Smooth muscle cell (in vitro differentiated cells): ENCODE results near the gene KCNK5. TPM values are rescaled to one million over a fixed set of nuclear protein-coding genes. Genes with fewer than 3 reads are reported as not detected.

Experiments used
- DNase-seq: peaks from one replicate; lab custom pipeline; 2025; ENCODE audit not compliant: unreplicated experiment; lab: John Stamatoyannopoulos, UW
- H2AFZ ChIP-seq: fragments of 200-600 bp; sonication (generic); 2 replicates; pipeline ENCODE4 v1.6.0; 2016; ENCODE audit warnings: antibody characterized with exemption, low read depth, mild to moderate bottlenecking
- H3F3A ChIP-seq: fragments of 200-600 bp; sonication (generic); 2 replicates; pipeline ENCODE4 v1.6.0; 2017; ENCODE audit warnings: antibody characterized with exemption, low read depth
- H3K27ac ChIP-seq: fragments of 200-600 bp; sonication (generic); 2 replicates; pipeline ENCODE4 v1.5.1; 2016; ENCODE audit warnings: low read depth, mild to moderate bottlenecking
- H3K27me3 ChIP-seq: fragments of 200-600 bp; sonication (generic); 2 replicates; pipeline ENCODE4 v1.6.1; 2016; ENCODE audit warnings: low read depth, mild to moderate bottlenecking
- H3K36me3 ChIP-seq: fragments of 200-600 bp; sonication (generic); 2 replicates; pipeline ENCODE4 v1.5.1; 2016; ENCODE audit warnings: low read depth
- H3K4me1 ChIP-seq: fragments of 200-600 bp; sonication (generic); 2 replicates; pipeline ENCODE4 v1.5.1; 2016; ENCODE audit warnings: low read depth
- H3K4me2 ChIP-seq: fragments of 200-600 bp; sonication (generic); 2 replicates; pipeline ENCODE4 v1.6.0; 2016; ENCODE audit warnings: mild to moderate bottlenecking
- H3K4me3 ChIP-seq: fragments of 200-600 bp; sonication (generic); 2 replicates; pipeline ENCODE4 v1.5.1; 2016; ENCODE audit warnings: mild to moderate bottlenecking
- H3K79me2 ChIP-seq: fragments of 200-600 bp; sonication (generic); 2 replicates; pipeline ENCODE4 v1.6.0; 2016; ENCODE audit warnings: low read depth, mild to moderate bottlenecking
- H3K9ac ChIP-seq: fragments of 200-600 bp; sonication (generic); 2 replicates; pipeline ENCODE4 v1.6.0; 2016; ENCODE audit warnings: low read depth
- H3K9me3 ChIP-seq: fragments of 200-600 bp; sonication (generic); replicated peaks from 2 replicates; pipeline ENCODE4 v1.5.1; 2016; ENCODE audit warnings: low read depth
- H4K20me1 ChIP-seq: fragments of 200-600 bp; sonication (generic); 2 replicates; pipeline ENCODE4 v1.6.0; 2016; ENCODE audit warnings: low read depth
- CTCF ChIP-seq: fragments of 200-600 bp; sonication (generic); IDR thresholded peaks from 2 replicates; pipeline ENCODE4 v1.5.1; 2017; ENCODE audit warnings: borderline replicate concordance, mild to moderate bottlenecking, antibody characterized with exemption; ENCODE audit not compliant: insufficient read depth, poor library complexity, severe bottlenecking
- WGBS: methylation state at CpG from one replicate; pipeline ENCODE4 v1.1.7; 2016; ENCODE audit warnings: low lambda C conversion rate; 5-methylcytosine and 5-hydroxymethylcytosine counted together
- polyA plus RNA-seq: library from polyadenylated mRNA; unstranded; fragments of >200 nt; fragmentation: Nextera tagmentation; extraction: Ambion mirVana; gene quantifications from 2 replicates; pipeline ENCODE4 v1.2.1, GENCODE V29; 2016
- total RNA-seq: library from RNA; depleted of rRNA; stranded (reverse); fragments of >200 nt; gene quantifications from 2 replicates; pipeline ENCODE4 v1.2.3, GENCODE V29; 2014

Gene KCNK5
- total and polyA plus RNA-seq, 2 experiments from 2014 or later = not detected

DNA sequence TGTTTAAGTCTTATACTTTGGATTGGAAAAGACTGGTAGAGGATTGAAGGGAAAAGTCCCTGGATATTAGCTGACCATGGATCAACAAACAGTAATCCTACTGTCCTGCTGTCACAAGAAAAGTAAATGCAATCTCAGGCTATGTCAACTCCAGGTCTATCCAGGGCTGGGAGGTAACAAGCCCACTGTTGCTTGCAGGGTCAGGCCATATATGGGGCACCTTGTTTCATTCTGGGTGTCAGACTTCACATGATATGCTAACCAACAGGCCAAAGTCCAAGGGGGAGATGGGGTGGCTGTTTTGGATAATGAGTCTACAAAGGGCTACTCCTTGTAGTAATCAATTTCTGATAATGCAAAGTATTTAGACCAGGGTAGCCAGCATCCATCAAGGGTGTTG lies 30.7 kb downstream of the KCNK5 start:
- no peaks in the 10 kb centered on the region for H3K79me2 ChIP-seq
- no peak overlapping the region for H3K4me3 ChIP-seq
- H3F3A ChIP-seq = no peaks in the 10 kb centered on the region
- no peak overlapping the region for H3K4me2 ChIP-seq
- H2AFZ ChIP-seq = no peak overlapping the region
- no peak for DNase-seq
- no peak overlapping the region for H3K27ac ChIP-seq
- peaks cover 4% of the 10 kb centered on the region for H3K4me1 ChIP-seq
- no peaks in the 10 kb centered on the region for H3K9me3 ChIP-seq
- H3K36me3 ChIP-seq = no peaks in the 10 kb centered on the region
- TF ChIP-seq CTCF = no peak
- no peaks in the 10 kb centered on the region for H4K20me1 ChIP-seq
- no peaks in the 10 kb centered on the region for H3K27me3 ChIP-seq
- H3K9ac ChIP-seq = no peak overlapping the region

GRCh38 chr6:39197922-39198500 lies 31.3 kb downstream of the KCNK5 start:
- TF ChIP-seq CTCF = no peak

DNA sequence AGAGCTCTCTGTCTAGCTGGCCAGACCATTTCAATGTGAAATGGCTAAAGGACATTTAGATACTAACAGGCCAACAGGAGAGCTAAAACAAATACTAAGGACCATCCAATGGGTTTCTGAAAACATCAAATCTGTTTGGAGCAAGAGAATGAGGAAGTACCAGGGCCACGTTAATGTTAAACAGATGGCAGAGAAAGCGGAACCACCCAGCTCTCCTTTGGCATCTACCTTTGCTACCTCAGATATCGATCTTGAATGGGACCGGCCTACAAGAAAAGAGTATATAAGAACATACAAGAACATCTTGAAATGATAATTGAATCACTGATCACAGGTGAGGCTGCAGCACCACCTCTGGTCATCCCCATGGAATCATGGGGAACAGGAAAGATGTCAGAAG lies 31.8 kb downstream of the KCNK5 start:
- no peak overlapping the region for H3K4me3 ChIP-seq
- DNase-seq = no peak
- H3K36me3 ChIP-seq = no peaks in the 10 kb centered on the region
- H3K4me2 ChIP-seq = no peak overlapping the region
- H3K9me3 ChIP-seq = no peaks in the 10 kb centered on the region
- H3F3A ChIP-seq = no peaks in the 10 kb centered on the region
- H4K20me1 ChIP-seq = no peaks in the 10 kb centered on the region
- H2AFZ ChIP-seq = no peak overlapping the region
- H3K4me1 ChIP-seq = peaks cover 10% of the 10 kb centered on the region
- H3K27me3 ChIP-seq = no peaks in the 10 kb centered on the region
- 90% methylated on average over 4 of the region's 4 CpGs for WGBS
- no peak for TF ChIP-seq CTCF
- H3K9ac ChIP-seq = no peak overlapping the region
- no peak overlapping the region for H3K27ac ChIP-seq
- no peaks in the 10 kb centered on the region for H3K79me2 ChIP-seq

More at GRCh38 chr6:39197922-39198500, 31.3 kb downstream of the KCNK5 start:
- H3K4me2 ChIP-seq = no peak overlapping the region
- no peak overlapping the region for H3K9ac ChIP-seq
- no peaks in the 10 kb centered on the region for H3K79me2 ChIP-seq
- no peaks in the 10 kb centered on the region for H3K27me3 ChIP-seq
- no peaks in the 10 kb centered on the region for H4K20me1 ChIP-seq
- H3K36me3 ChIP-seq = no peaks in the 10 kb centered on the region
- peaks cover 9% of the 10 kb centered on the region for H3K4me1 ChIP-seq
- no peak overlapping the region for H3K4me3 ChIP-seq
- no peak for DNase-seq
- H3F3A ChIP-seq = no peaks in the 10 kb centered on the region
- H2AFZ ChIP-seq = no peak overlapping the region
- no peak overlapping the region for H3K27ac ChIP-seq
- H3K9me3 ChIP-seq = no peaks in the 10 kb centered on the region

DNA sequence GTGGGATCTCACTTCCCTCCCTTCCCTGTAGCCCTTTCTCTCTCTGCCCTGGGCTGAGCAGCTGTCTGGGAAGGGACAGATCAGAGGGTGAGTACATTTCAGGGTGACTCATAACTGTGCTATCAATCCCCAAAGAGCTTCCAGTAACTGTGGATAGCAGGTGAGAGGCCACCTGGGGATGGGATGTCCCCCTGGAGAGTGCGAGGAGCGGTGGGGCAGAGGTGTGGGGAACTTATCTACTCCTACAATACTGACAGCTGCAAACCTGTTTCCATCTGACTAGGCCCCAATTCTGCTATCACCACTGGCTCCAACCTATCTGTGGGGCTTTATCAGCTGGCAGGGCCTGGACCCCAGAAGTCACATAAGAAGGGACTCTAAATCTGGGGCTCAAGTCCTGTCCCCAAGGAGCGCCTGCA lies 32.6 kb downstream of the KCNK5 start:
- Histone ChIP-seq H3K27ac (no peak overlapping the region), H3K36me3 (no peaks in the 10 kb centered on the region), H3K9ac (no peak overlapping the region), H3K4me3 (no peak overlapping the region), H3K4me1 (peaks cover 10% of the 10 kb centered on the region), H3F3A (no peaks in the 10 kb centered on the region), H3K79me2 (no peaks in the 10 kb centered on the region), H3K27me3 (no peaks in the 10 kb centered on the region), H4K20me1 (no peaks in the 10 kb centered on the region), H3K4me2 (no peak overlapping the region), H3K9me3 (no peaks in the 10 kb centered on the region), H2AFZ (no peak overlapping the region)
- DNase-seq = no peak
- WGBS = 80% methylated on average over 3 of the region's 3 CpGs
- TF ChIP-seq CTCF = no peak
